Right forelimb (tissue), 1 donor: ENCODE results near the gene NTF3.

Experiments used
- DNase-seq: peaks from one replicate; pipeline ENCODE4 v3.0.0-alpha.2; 2018

NTF3 gene

GRCh38 chr12:5489760-5490406 lies 58.0 kb downstream of the NTF3 start:
- no peak for DNase-seq

- DNase-seq, result peak; percentile 7
Measured at GRCh38 chr12:5492562-5492961, 60.7 kb downstream of the NTF3 start.

GRCh38 chr12:5493018-5493417 lies 61.1 kb downstream of the NTF3 start:
- DNase-seq, result peak; percentile 15

- no peak for DNase-seq
Measured at GRCh38 chr12:5494343-5494742, 62.4 kb downstream of the NTF3 start.

- DNase-seq, result peak; percentile 6
Measured at GRCh38 chr12:5497329-5498053, 65.6 kb downstream of the NTF3 start.

- DNase-seq, result no peak
Measured at GRCh38 chr12:5498076-5498475, 66.2 kb downstream of the NTF3 start.

GRCh38 chr12:5498806-5499205 lies 66.9 kb downstream of the NTF3 start:
- DNase-seq, result peak; percentile 23

GRCh38 chr12:5499566-5500330 lies 67.8 kb downstream of the NTF3 start:
- DNase-seq, result peak; percentile 28

GRCh38 chr12:5500331-5500659 lies 68.4 kb downstream of the NTF3 start:
- no peak for DNase-seq

GRCh38 chr12:5503774-5504173 lies 71.9 kb downstream of the NTF3 start:
- peak; percentile 22 for DNase-seq

- DNase-seq, result no peak
Measured at GRCh38 chr12:5505116-5505515, 73.2 kb downstream of the NTF3 start.

GRCh38 chr12:5505751-5506150 lies 73.8 kb downstream of the NTF3 start:
- peak; percentile 16 for DNase-seq

- DNase-seq, result peak; percentile 29
Measured at GRCh38 chr12:5506295-5506694, 74.4 kb downstream of the NTF3 start.

- DNase-seq, result peak; percentile 40
Measured at GRCh38 chr12:5506821-5507231, 74.9 kb downstream of the NTF3 start.

GRCh38 chr12:5507401-5507935 lies 75.6 kb downstream of the NTF3 start:
- DNase-seq, result peak; percentile 15

GRCh38 chr12:5507944-5508343 lies 76.0 kb downstream of the NTF3 start:
- DNase-seq, result no peak

- DNase-seq, result no peak
Measured at GRCh38 chr12:5509102-5509501, 77.2 kb downstream of the NTF3 start.

GRCh38 chr12:5509557-5509956 lies 77.6 kb downstream of the NTF3 start:
- DNase-seq, result no peak

GRCh38 chr12:5510251-5510805 lies 78.4 kb downstream of the NTF3 start:
- peak; percentile 16 for DNase-seq

- DNase-seq, result peak; percentile 18
Measured at GRCh38 chr12:5511256-5511643, 79.3 kb downstream of the NTF3 start.

- DNase-seq, result peak; percentile 70
Measured at GRCh38 chr12:5511644-5512600, 80.0 kb downstream of the NTF3 start.

- DNase-seq, result no peak
Measured at GRCh38 chr12:5512601-5512970, 80.7 kb downstream of the NTF3 start.
